Thoracic aorta (tissue), 2 donors: ENCODE results near the gene KCND2. TPM values are rescaled to one million over a fixed set of nuclear protein-coding genes. Genes with fewer than 3 reads are reported as not detected.
"Not testable (repeated sequence)": the region's sequence is repeated elsewhere in the genome, so short reads cannot be mapped to it uniquely, and the experiment has no call there.

Experiments used
- ATAC-seq: fragments of 150-250 bp; one replicate; pipeline ENCODE4 v1.8.0; 2017; ENCODE audit warnings: low read depth; ENCODE audit not compliant: insufficient number of reproducible peaks, low FRiP score
- DNase-seq: peaks from one replicate; pipeline ENCODE4 v3.0.0-alpha.2; 2020; ENCODE audit warnings: low spot score
- H3K27ac ChIP-seq, 2 donors: fragments of 200-600 bp; sonication (generic); 1 replicate in 1 of 2; 2 replicates in 1 of 2; pipeline ENCODE4 v1.5.1; 2016; ENCODE audit warnings: mild to moderate bottlenecking in 2 of 2, moderate library complexity in 2 of 2
- H3K27me3 ChIP-seq: fragments of 200-600 bp; sonication (generic); replicated peaks from 2 replicates; pipeline ENCODE4 v1.6.0; 2016; ENCODE audit warnings: mild to moderate bottlenecking; ENCODE audit not compliant: insufficient read depth
- H3K36me3 ChIP-seq: fragments of 200-600 bp; sonication (generic); one replicate; pipeline ENCODE4 v1.5.1; 2016
- H3K4me1 ChIP-seq, 2 donors: fragments of 200-600 bp; sonication (generic); 1 replicate in 1 of 2; 2 replicates in 1 of 2; pipeline versions ENCODE4 v1.5.1 to v1.6.0; 2016; ENCODE audit warnings: low read depth in 2 of 2, mild to moderate bottlenecking in 1 of 2; ENCODE audit not compliant: control insufficient read depth in 1 of 2
- H3K4me3 ChIP-seq: fragments of 200-600 bp; sonication (generic); 2 replicates; pipeline ENCODE4 v1.5.1; 2016; ENCODE audit warnings: mild to moderate bottlenecking
- H3K9me3 ChIP-seq: fragments of 200-600 bp; sonication (generic); 2 replicates; pipeline ENCODE4 v1.5.1; 2016
- CTCF ChIP-seq: fragments of 200-600 bp; sonication (generic); IDR thresholded peaks from one replicate; pipeline ENCODE4 v1.5.1; 2019; ENCODE audit warnings: antibody characterized with exemption
- total RNA-seq, 2 donors: library from RNA; depleted of rRNA; stranded (reverse); fragments of >200 nt; gene quantifications; one replicate each; pipeline versions ENCODE4 v1.1.0 to v1.2.3, GENCODE V29; 2016

The KCND2 gene
- total RNA-seq, 2 donors from 2014 or later: 0.14 to 0.99 TPM

DNA sequence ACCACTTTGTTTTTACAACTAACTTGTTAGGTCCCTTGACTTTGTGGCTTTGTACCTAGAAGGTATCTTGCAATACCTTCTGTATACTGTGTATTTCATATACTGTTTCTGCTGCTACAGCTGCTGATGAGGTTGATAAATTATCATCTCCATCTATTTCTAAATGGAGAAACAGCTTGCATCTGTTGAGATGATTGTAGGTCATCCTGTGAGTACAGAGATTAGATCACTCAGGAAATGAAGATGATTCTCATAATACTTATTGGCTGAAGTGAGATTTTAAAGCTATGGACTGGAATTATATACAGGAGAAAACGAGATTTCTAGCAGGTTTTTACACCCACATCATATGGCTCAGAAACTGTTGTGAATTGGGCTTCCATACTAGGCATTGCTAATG lies 280.5 kb downstream of the KCND2 start:
- Histone ChIP-seq H3K4me3 (no peak overlapping the region), H3K4me1 (no peaks in the 10 kb centered on the region), H3K36me3 (no peaks in the 10 kb centered on the region), H3K27me3 (no peaks in the 10 kb centered on the region), H3K27ac (no peak overlapping the region), H3K9me3 (no peaks in the 10 kb centered on the region)
- TF ChIP-seq CTCF: no peak
- DNase-seq (no peak), ATAC-seq (no peak)

- TF ChIP-seq CTCF: no peak
- Histone ChIP-seq H3K9me3 (no peaks in the 10 kb centered on the region), H3K36me3 (no peaks in the 10 kb centered on the region), H3K4me1 (no peaks in the 10 kb centered on the region), H3K4me3 (no peak overlapping the region), H3K27ac (no peak overlapping the region), H3K27me3 (no peaks in the 10 kb centered on the region)
- DNase-seq (no peak), ATAC-seq (no peak)
Measured at GRCh38 chr7:120554960-120555571, 282.1 kb downstream of the KCND2 start.

DNA sequence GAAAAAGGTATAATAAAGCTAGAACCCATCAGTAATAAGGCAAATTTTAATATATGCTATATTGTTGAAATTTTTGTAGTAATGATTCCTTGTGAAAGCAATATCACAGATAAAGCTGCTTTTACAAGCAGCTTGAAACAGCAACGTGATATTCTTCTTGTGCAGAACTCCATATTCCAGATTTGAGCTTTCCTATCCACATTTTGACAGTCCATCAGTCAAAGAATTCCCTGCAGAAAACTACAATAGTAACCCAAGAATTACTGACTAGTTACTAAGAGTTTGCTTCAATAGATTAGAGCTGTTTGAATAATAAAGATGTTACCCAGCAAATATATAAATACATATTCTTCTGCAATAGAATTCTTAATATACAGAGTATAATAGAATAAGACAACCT lies 291.2 kb downstream of the KCND2 start:
- Histone ChIP-seq H3K9me3 (no peaks in the 10 kb centered on the region), H3K36me3 (no peaks in the 10 kb centered on the region), H3K4me3 (no peak overlapping the region), H3K27ac (no peak overlapping the region), H3K4me1 (peaks cover 0 to 3% of the 10 kb centered on the region in 2 donors), H3K27me3 (no peaks in the 10 kb centered on the region)
- DNase-seq: no peak
- ATAC-seq: no peak
- no peak for TF ChIP-seq CTCF

DNA sequence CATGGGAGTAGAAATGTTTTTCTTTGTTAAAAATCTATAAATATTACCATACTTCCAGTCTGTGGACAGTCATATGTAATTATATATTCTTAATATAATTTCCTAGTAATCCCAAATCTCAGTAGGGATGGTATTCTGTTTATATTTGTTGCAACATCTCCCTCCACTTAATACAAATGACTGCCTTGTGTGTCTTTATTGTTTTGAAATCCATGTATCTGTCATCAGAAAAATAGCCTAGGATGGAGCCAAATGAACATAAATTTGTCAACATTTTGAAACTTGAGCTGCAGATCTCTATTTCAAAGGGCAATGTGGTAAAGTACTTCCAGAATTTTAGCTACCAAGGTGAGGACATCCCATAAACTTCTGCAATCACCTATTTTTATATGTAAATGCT lies 294.2 kb downstream of the KCND2 start:
- ATAC-seq: no peak
- H3K4me1 ChIP-seq: no peaks in the 10 kb centered on the region
- H3K9me3 ChIP-seq: no peaks in the 10 kb centered on the region
- H3K27ac ChIP-seq: no peak overlapping the region
- H3K4me3 ChIP-seq: no peak overlapping the region
- H3K27me3 ChIP-seq: no peaks in the 10 kb centered on the region
- no peak for TF ChIP-seq CTCF
- no peaks in the 10 kb centered on the region for H3K36me3 ChIP-seq
- DNase-seq: no peak

GRCh38 chr7:120578657-120579056 lies 305.7 kb downstream of the KCND2 start:
- H3K9me3 ChIP-seq, DNase-seq, ATAC-seq, H3K27me3 ChIP-seq, H3K36me3 ChIP-seq, H3K4me3 ChIP-seq, H3K27ac ChIP-seq, H3K4me1 ChIP-seq: not testable (repeated sequence)

DNA sequence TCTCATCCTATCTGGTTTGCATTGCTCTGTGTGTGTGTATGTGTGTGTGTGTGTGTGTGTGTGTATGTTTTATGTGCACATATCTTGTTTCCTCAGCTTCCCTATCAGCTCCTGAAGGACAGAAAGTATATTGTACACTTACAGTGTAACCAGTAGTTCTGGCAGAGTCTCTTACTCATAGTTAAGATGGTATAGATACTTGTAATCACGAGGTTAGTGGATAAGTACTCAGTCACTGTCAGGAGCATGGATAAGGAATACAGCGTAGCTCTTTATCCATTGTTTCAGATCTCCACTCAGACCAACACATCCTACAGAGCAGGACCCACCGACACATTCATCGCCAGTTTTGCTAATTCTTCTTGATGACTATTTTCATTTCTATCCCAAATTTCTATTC lies 309.9 kb downstream of the KCND2 start:
- ATAC-seq (no peak), DNase-seq (no peak)
- Histone ChIP-seq H3K9me3 (no peaks in the 10 kb centered on the region), H3K4me1 (no peaks in the 10 kb centered on the region), H3K27me3 (no peaks in the 10 kb centered on the region), H3K4me3 (no peak overlapping the region), H3K36me3 (no peaks in the 10 kb centered on the region), H3K27ac (no peak overlapping the region)
- no peak for TF ChIP-seq CTCF
